GM12878 (cell line): Measurements from ENCODE around the gene ZER1. TPM values are rescaled to one million over a fixed set of nuclear protein-coding genes. Genes with fewer than 3 reads are reported as not detected.

Experiments
- BRCA1 ChIP-seq: IDR thresholded peaks from 2 replicates; pipeline ENCODE4 v1.6.1; 2011; ENCODE audit warnings: low read depth, low read length, improper control_type of control experiment
- CEBPZ ChIP-seq: fragments of 150-350 bp; IDR thresholded peaks from 2 replicates; pipeline ENCODE4 v1.6.1; 2016; ENCODE audit warnings: low read depth, low read length
- E2F4 ChIP-seq: IDR thresholded peaks from 2 replicates; pipeline ENCODE4 v1.6.1; 2012; ENCODE audit warnings: low read depth, low read length, improper control_type of control experiment
- IKZF1 ChIP-seq: fragments of 450-650 bp; conservative IDR thresholded peaks from 2 replicates; pipeline ENCODE4 v1.6.1; 2017; ENCODE audit warnings: antibody characterized with exemption, mild to moderate bottlenecking
- RCOR1 ChIP-seq: conservative IDR thresholded peaks from 2 replicates; pipeline ENCODE4 v1.6.1; 2012; ENCODE audit warnings: low read depth, low read length, improper control_type of control experiment
- STAT3 ChIP-seq: IDR thresholded peaks from 2 replicates; pipeline ENCODE4 v1.6.1; 2011; ENCODE audit warnings: low read depth, low read length, improper control_type of control experiment
- ZNF687 ChIP-seq: fragments of 450-650 bp; IDR thresholded peaks from 2 replicates; pipeline ENCODE4 v1.6.1; 2017; ENCODE audit warnings: mild to moderate bottlenecking, moderate library complexity
- polyA plus RNA-seq, 11 experiments: library from polyadenylated mRNA; depleted of rRNA in 4 of 11; unstranded in 6 of 11; stranded (reverse) in 5 of 11; fragments of >200 nt; fragmentation: Nextera tagmentation in 4 of 11; fragmentation: Illumina TruSeq in 1 of 11; extraction: Ambion mirVana in 4 of 11; extraction: Trizol in 1 of 11; gene quantifications; 1 replicate in 1 of 11; 2 replicates in 10 of 11; pipeline versions ENCODE4 v1.2.1 to v1.2.3, GENCODE V29; 2011 to 2016; ENCODE audit warnings: inconsistent platforms in 2 of 11, missing spikeins in 2 of 11, low read depth in 1 of 11
- total RNA-seq, 4 experiments: library from RNA; depleted of rRNA in 3 of 4; stranded (reverse); fragments of >200 nt in 3 of 4; fragmentation: Illumina TruSeq in 1 of 4; extraction: Trizol in 1 of 4; gene quantifications; 2 replicates each; pipeline versions ENCODE4 v1.2.1 to v1.2.3, GENCODE V29; 2013 to 2021

The ZER1 gene
- total and polyA plus RNA-seq, 10 of the 15 experiments (the other 5 are each of a cell fraction or from before 2014, with no cell fraction given), result 0.32 to 16.9 (median 7.9) TPM

GRCh38 chr9:128810873-128811272, 39.1 kb upstream of the ZER1 start (continued):
- no peak for TF ChIP-seq E2F4
- TF ChIP-seq CEBPZ, result no peak
- TF ChIP-seq STAT3, result no peak
- no peak for TF ChIP-seq IKZF1
- TF ChIP-seq ZNF687, result no peak
- no peak for TF ChIP-seq RCOR1
- no peak for TF ChIP-seq BRCA1
